Dedifferentiated amniotic fluid mesenchymal stem cell (primary cell): ENCODE results near the gene HPGDS.

Experiments
- DNase-seq: peaks from one replicate; pipeline ENCODE4 v3.0.0-alpha.2; 2016; ENCODE audit errors: extremely low spot score

The HPGDS gene

DNA sequence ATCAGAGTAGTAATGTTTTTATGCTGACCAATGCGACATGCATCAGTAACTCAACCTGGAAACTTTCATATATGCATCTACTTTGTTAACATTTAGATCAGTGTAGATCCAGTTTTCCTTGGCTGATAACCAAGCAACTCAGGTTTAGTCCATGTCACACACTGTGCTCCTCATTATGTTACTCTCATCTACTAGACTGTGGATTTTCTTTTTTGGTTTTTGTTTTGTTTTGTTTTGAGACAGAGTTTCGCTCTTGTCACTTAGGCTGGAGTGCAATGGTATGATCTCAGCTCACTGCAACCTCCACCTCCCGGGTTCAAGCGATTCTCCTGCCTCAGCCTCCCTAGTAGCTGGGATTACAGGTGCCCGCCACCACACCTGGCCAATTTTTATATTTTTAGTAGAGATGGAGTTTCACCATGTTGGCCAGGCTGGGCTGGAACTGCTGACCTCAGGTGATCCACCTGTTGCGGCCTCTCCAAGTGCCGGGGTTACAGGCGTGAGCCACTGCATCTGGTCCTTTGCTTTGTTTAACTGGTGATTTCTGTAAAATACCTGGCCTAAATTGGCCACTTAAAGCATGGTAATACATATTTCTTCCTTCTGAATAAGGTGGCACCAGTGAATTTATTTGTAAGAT, 86.4 kb downstream of the HPGDS start:
- no peak for DNase-seq

DNA sequence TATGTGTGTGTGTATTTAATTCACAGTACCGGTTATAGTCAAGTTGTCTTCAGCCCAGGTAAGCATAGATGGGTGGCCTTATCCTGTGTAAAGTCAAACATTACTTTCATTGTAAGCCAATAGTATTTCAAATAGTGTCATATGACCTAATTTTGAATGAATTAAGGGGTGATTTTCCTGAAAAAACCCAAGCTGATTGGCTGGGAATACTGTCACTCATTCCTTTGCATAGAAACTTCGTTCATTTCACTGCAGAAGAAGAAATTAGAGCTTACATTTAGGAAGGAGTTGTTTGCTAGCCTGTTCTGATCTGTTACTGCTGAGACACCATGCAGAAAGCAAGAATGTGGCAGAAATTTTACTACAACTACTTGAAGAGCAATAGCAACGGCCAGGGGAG, 89.6 kb downstream of the HPGDS start:
- DNase-seq, result no peak

DNA sequence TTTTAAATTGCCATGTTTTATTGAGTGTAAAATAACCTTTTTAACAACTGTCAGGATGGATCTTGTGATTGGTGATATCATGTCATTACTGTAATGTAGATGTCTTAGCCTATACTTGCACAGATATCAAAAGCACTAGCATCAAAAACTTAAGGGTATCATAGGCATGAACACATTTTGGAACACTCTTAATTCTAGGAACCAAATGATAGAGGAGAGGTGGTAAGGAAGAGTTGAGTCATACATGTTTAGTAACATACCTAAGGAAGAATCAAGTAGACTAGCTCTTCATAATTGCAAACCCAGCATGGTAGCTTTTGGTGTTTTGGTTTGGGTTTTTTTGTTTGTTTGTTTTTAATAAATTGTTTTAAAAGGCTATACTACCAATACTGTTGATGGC, 91.5 kb downstream of the HPGDS start:
- no peak for DNase-seq
